IMR-90 (cell line): ENCODE measurements around the gene NPAS3. TPM values are rescaled to one million over a fixed set of nuclear protein-coding genes. Genes with fewer than 3 reads are reported as not detected.

Source experiments
- ATAC-seq: fragments of 200-7000 bp; cut with Tn5 transposase; 2 replicates; pipeline ENCODE4 v1.9.1; 2020; ENCODE audit warnings: low read depth, mild to moderate bottlenecking, moderate library complexity
- BruUV-seq: library from RNA; stranded (reverse); fragments of 400-500 nt; replicated peaks from 2 replicates; lab custom pipeline; 2021; lab: Mats Ljungman, UMichigan
- CTCF ChIA-PET: fragments of 300-600 bp; formaldehyde crosslinking; extraction: SDS; loops from one replicate; lab custom pipeline; 2021; ENCODE audit warnings: antibody characterized with exemption; lab: Yijun Ruan, JAX
- POLR2A ChIA-PET: fragments of 300-600 bp; sonication (Branson Sonifier 250); formaldehyde crosslinking; loops from one replicate; lab custom pipeline; 2022; ENCODE audit warnings: antibody characterized with exemption; ENCODE audit not compliant: unreplicated experiment; lab: Charles Lee
- DNase-seq: peaks from one replicate; pipeline ENCODE4 v3.0.0; 2013
- H2AFZ ChIP-seq: replicated peaks from 2 replicates; pipeline ENCODE3; 2013; ENCODE audit warnings: low read length, mild to moderate bottlenecking; ENCODE audit not compliant: poor library complexity
- H2AK5ac ChIP-seq: 2 replicates; pipeline ENCODE4 v1.6.1; 2013; ENCODE audit warnings: low read depth, low read length, inconsistent platforms
- H2AK9ac ChIP-seq: replicated peaks from 2 replicates; pipeline ENCODE3; 2013; ENCODE audit warnings: mild to moderate bottlenecking, low read depth, low read length, moderate library complexity; ENCODE audit not compliant: poor library complexity
- H2BK120ac ChIP-seq: 2 replicates; pipeline ENCODE4 v1.6.1; 2013; ENCODE audit warnings: low read depth, low read length, inconsistent platforms
- H2BK15ac ChIP-seq: 3 replicates; pipeline ENCODE4 v1.6.1; 2013; ENCODE audit warnings: low read depth, low read length, inconsistent platforms
- H2BK20ac ChIP-seq: 2 replicates; pipeline ENCODE4 v1.6.1; 2013; ENCODE audit warnings: low read depth, mild to moderate bottlenecking, inconsistent platforms, low read length, moderate library complexity
- H2BK5ac ChIP-seq: 2 replicates; pipeline ENCODE4 v1.6.1; 2013; ENCODE audit warnings: mild to moderate bottlenecking, low read depth, low read length, inconsistent platforms; ENCODE audit not compliant: poor library complexity, severe bottlenecking
- H3K14ac ChIP-seq: replicated peaks from 2 replicates; pipeline ENCODE4 v1.6.1; 2013; ENCODE audit warnings: low read depth, low read length, inconsistent platforms
- H3K18ac ChIP-seq: 2 replicates; pipeline ENCODE4 v1.6.1; 2013; ENCODE audit warnings: low read depth, low read length, control low read depth
- H3K23ac ChIP-seq: 2 replicates; pipeline ENCODE4 v1.6.1; 2013; ENCODE audit warnings: low read depth, low read length, inconsistent platforms
- H3K27ac ChIP-seq: 2 replicates; pipeline ENCODE4 v1.5.1; 2013; ENCODE audit warnings: mild to moderate bottlenecking, control low read depth, low read length; ENCODE audit not compliant: insufficient read depth
- H3K27me3 ChIP-seq: 2 replicates; pipeline ENCODE4 v1.6.1; 2013; ENCODE audit warnings: low read length; ENCODE audit not compliant: control insufficient read depth, insufficient read depth
- H3K36me3 ChIP-seq: 2 replicates; pipeline ENCODE4 v1.6.1; 2013; ENCODE audit warnings: low read length, mixed read lengths; ENCODE audit not compliant: control insufficient read depth, insufficient read depth
- H3K4ac ChIP-seq: 2 replicates; pipeline ENCODE4 v1.6.1; 2013; ENCODE audit warnings: low read depth, low read length, inconsistent platforms
- H3K4me1 ChIP-seq: 2 replicates; pipeline ENCODE4 v1.6.1; 2013; ENCODE audit warnings: low read length, mixed read lengths; ENCODE audit not compliant: control insufficient read depth, insufficient read depth
- H3K4me2 ChIP-seq: 2 replicates; pipeline ENCODE4 v1.6.1; 2013; ENCODE audit warnings: low read depth, mild to moderate bottlenecking, control low read depth, low read length, moderate library complexity
- H3K4me3 ChIP-seq: 2 replicates; pipeline ENCODE4 v1.5.1; 2013; ENCODE audit warnings: low read depth, mild to moderate bottlenecking, control low read depth, low read length, moderate library complexity; ENCODE audit not compliant: insufficient read depth
- H3K56ac ChIP-seq: 2 replicates; pipeline ENCODE4 v1.6.1; 2013; ENCODE audit warnings: low read length, inconsistent platforms; ENCODE audit not compliant: insufficient read depth; ENCODE audit errors: extremely low read depth
- H3K79me1 ChIP-seq, 2 experiments: 2 replicates each; pipeline ENCODE4 v1.6.1; 2013; ENCODE audit warnings: low read length in 2 of 2, inconsistent platforms in 1 of 2, low read depth in 1 of 2
- H3K9ac ChIP-seq: 2 replicates; pipeline ENCODE4 v1.6.1; 2013; ENCODE audit warnings: low read depth, low read length, control low read depth
- H3K9me1 ChIP-seq: 2 replicates; pipeline ENCODE4 v1.6.1; 2013; ENCODE audit warnings: low read length, inconsistent platforms; ENCODE audit not compliant: insufficient read depth
- H3K9me3 ChIP-seq: 2 replicates; pipeline ENCODE4 v1.6.1; 2013; ENCODE audit warnings: low read length; ENCODE audit not compliant: control insufficient read depth, insufficient read depth
- H4K20me1 ChIP-seq: 2 replicates; pipeline ENCODE4 v1.6.1; 2013; ENCODE audit warnings: low read length, inconsistent platforms; ENCODE audit not compliant: insufficient read depth
- H4K5ac ChIP-seq: 2 replicates; pipeline ENCODE4 v1.6.1; 2013; ENCODE audit warnings: mild to moderate bottlenecking, low read depth, low read length, control low read depth
- H4K8ac ChIP-seq, 2 experiments: 2 replicates each; pipeline ENCODE4 v1.6.1; 2013; ENCODE audit warnings: low read depth in 2 of 2, low read length in 2 of 2, control low read depth in 1 of 2, inconsistent platforms in 1 of 2
- H4K91ac ChIP-seq: 2 replicates; pipeline ENCODE4 v1.6.1; 2013; ENCODE audit warnings: low read depth, low read length, inconsistent platforms; ENCODE audit not compliant: insufficient read depth
- BHLHE40 ChIP-seq: fragments of 150-350 bp; IDR thresholded peaks from 2 replicates; pipeline ENCODE4 v1.6.1; 2016; ENCODE audit warnings: mild to moderate bottlenecking, low read depth, low read length
- ELK1 ChIP-seq: fragments of 150-350 bp; IDR thresholded peaks from 2 replicates; pipeline ENCODE4 v1.6.1; 2016; ENCODE audit warnings: low read depth, mild to moderate bottlenecking, low read length, moderate library complexity, borderline replicate concordance
- MXI1 ChIP-seq: IDR thresholded peaks from 2 replicates; pipeline ENCODE4 v1.6.1; 2012; ENCODE audit warnings: low read depth, mild to moderate bottlenecking, low read length, moderate library complexity, borderline replicate concordance
- NFE2L2 ChIP-seq: fragments of 150-350 bp; IDR thresholded peaks from 2 replicates; pipeline ENCODE4 v1.6.1; 2016; ENCODE audit warnings: low read depth, mild to moderate bottlenecking, low read length
- RCOR1 ChIP-seq: IDR thresholded peaks from 2 replicates; pipeline ENCODE4 v1.6.1; 2012; ENCODE audit warnings: mild to moderate bottlenecking, low read length, improper control_type of control experiment; ENCODE audit not compliant: insufficient replicate concordance
- RFX5 ChIP-seq: IDR thresholded peaks from 2 replicates; pipeline ENCODE4 v1.8.0; 2012; ENCODE audit warnings: low read depth, mild to moderate bottlenecking, low read length, moderate library complexity
- SMC3 ChIP-seq: fragments of 150-350 bp; IDR thresholded peaks from 2 replicates; pipeline ENCODE4 v1.6.1; 2016; ENCODE audit warnings: low read depth, mild to moderate bottlenecking, antibody characterized with exemption, low read length, moderate library complexity
- WGBS, 2 experiments: methylation state at CpG; one replicate each; pipeline versions ENCODE4 v1.1.5 to v1.1.7; 2013; ENCODE audit warnings: missing lambda C conversion rate in 2 of 2; ENCODE audit not compliant: insufficient read length in 1 of 2; ENCODE audit errors: extremely low coverage in 2 of 2; 5-methylcytosine and 5-hydroxymethylcytosine counted together
- dilution Hi-C: fragments of 300-500 bp; cut with HindIII; formaldehyde crosslinking; loops from one replicate; pipeline ENCODE4 v1.14.3; 2018; ENCODE audit warnings: low sequenced_read_pairs; ENCODE audit not compliant: unreplicated experiment
- in situ Hi-C: fragments of 300-500 bp; cut with MboI; formaldehyde crosslinking; loops from 3 replicates; pipeline ENCODE4 v1.14.3; 2019; ENCODE audit warnings: low sequenced_read_pairs, inconsistent platforms, mixed read lengths
- intact Hi-C: fragments of 100-400 bp; cut with micrococcal nuclease; formaldehyde crosslinking; loops from 2 replicates; pipeline ENCODE4 v1.10.0; 2022
- polyA plus RNA-seq, 3 experiments: library from polyadenylated mRNA; depleted of rRNA; stranded (reverse); fragments of >200 nt; gene quantifications; 2 replicates each; pipeline ENCODE4 v1.2.3, GENCODE V29; 2012; ENCODE audit warnings: low replicate concordance in 1 of 3
- total RNA-seq: library from RNA; depleted of rRNA; stranded (reverse); fragments of >200 nt; gene quantifications from 2 replicates; pipeline ENCODE4 v1.2.3, GENCODE V29; 2012

Gene NPAS3
- total and polyA plus RNA-seq, 2 of the 4 experiments (the other 2 are of a cell fraction) = not detected

GRCh38 chr14:33315721-33316120, 377.0 kb downstream of the NPAS3 start:
- H2AFZ ChIP-seq = no peak overlapping the region
- no peak overlapping the region for H3K4me3 ChIP-seq
- H2BK5ac ChIP-seq = no peak overlapping the region
- no peak overlapping the region for H3K9ac ChIP-seq
- no peak overlapping the region for H3K14ac ChIP-seq
- H3K4me2 ChIP-seq = no peak overlapping the region
- H3K36me3 ChIP-seq = no peaks in the 10 kb centered on the region
- no peak overlapping the region for H3K18ac ChIP-seq
- no peak overlapping the region for H2BK15ac ChIP-seq
- no peaks in the 10 kb centered on the region for H3K4me1 ChIP-seq
- BruUV-seq = no TSS peak
- H4K91ac ChIP-seq = no peak overlapping the region
- no peak overlapping the region for H2AK5ac ChIP-seq
- no peaks in the 10 kb centered on the region for H3K9me1 ChIP-seq
- in situ Hi-C loops = no loop called here
- H3K23ac ChIP-seq = no peak overlapping the region
- dilution Hi-C loops = no loop called here
- H3K79me1 ChIP-seq = no peaks in the 10 kb centered on the region
- H3K9me3 ChIP-seq = no peaks in the 10 kb centered on the region
- no peak overlapping the region for H4K8ac ChIP-seq
- no peak for TF ChIP-seq MXI1
- no peak for TF ChIP-seq BHLHE40
- TF ChIP-seq RFX5 = no peak
- no peak for TF ChIP-seq SMC3
- no peak for TF ChIP-seq ELK1
- TF ChIP-seq NFE2L2 = no peak
- TF ChIP-seq RCOR1 = no peak
- H3K27me3 ChIP-seq = no peaks in the 10 kb centered on the region
- H3K27ac ChIP-seq = no peak overlapping the region
- H4K20me1 ChIP-seq = no peaks in the 10 kb centered on the region
- WGBS, 2 experiments = no CpG with 5 or more reads among the region's 2 CpGs
- no peak overlapping the region for H3K4ac ChIP-seq
- ChIA-PET POLR2A (no interaction called here), CTCF (no interaction called here)
- H2BK120ac ChIP-seq = no peak overlapping the region
- intact Hi-C loops = no loop called here
- no peak overlapping the region for H3K56ac ChIP-seq
- no peak for ATAC-seq
- no peak overlapping the region for H4K5ac ChIP-seq
- DNase-seq = no peak
- H2BK20ac ChIP-seq = no peak overlapping the region
- no peak overlapping the region for H2AK9ac ChIP-seq
